SK-N-SH (cell line): ENCODE results near the gene DUOXA2. TPM values are rescaled to one million over a fixed set of nuclear protein-coding genes. Genes with fewer than 3 reads are reported as not detected.

ENCODE experiments used
- CTCF ChIA-PET: fragments of 300-600, 350-600 bp; formaldehyde crosslinking; extraction: SDS; loops from one replicate; lab custom pipeline; 2021; lab: Yijun Ruan, JAX
- POLR2A ChIA-PET: fragments of 350-600 bp; sonication (Branson Sonifier 250); formaldehyde crosslinking; extraction: SDS; loops from one replicate; lab custom pipeline; 2020; ENCODE audit warnings: antibody characterized with exemption, inconsistent platforms; lab: Yijun Ruan, JAX
- DNase-seq: peaks from one replicate; pipeline ENCODE4 v3.0.0; 2012
- H2AFZ ChIP-seq: fragments of 200-600 bp; sonication (generic); 2 replicates; pipeline ENCODE4 v1.8.1; 2016; ENCODE audit warnings: antibody characterized with exemption, mild to moderate bottlenecking, low read depth
- H3F3A ChIP-seq: fragments of 200-600 bp; sonication (generic); replicated peaks from 2 replicates; pipeline ENCODE3; 2016; ENCODE audit warnings: antibody characterized with exemption, mild to moderate bottlenecking; ENCODE audit not compliant: insufficient read depth
- H3K27ac ChIP-seq, 2 experiments: fragments of 200-500 bp in 1 of 2; fragments of 200-600 bp in 1 of 2; sonication (Bioruptor generic) in 1 of 2; sonication (generic), shearing (Covaris generic) in 1 of 2; 2 replicates each; pipeline versions ENCODE4 v1.5.1 to v1.6.1; 2014 to 2016; ENCODE audit warnings: low read depth in 2 of 2, inconsistent platforms in 1 of 2, low read length in 1 of 2, mild to moderate bottlenecking in 1 of 2, mixed read lengths in 1 of 2
- H3K27me3 ChIP-seq: fragments of 200-600 bp; sonication (generic), shearing (Covaris generic); 2 replicates; pipeline ENCODE4 v1.6.1; 2016; ENCODE audit warnings: mixed run types; ENCODE audit not compliant: insufficient read depth
- H3K36me3 ChIP-seq, 2 experiments: fragments of 200-500 bp in 1 of 2; fragments of 200-600 bp in 1 of 2; sonication (Bioruptor generic) in 1 of 2; sonication (generic) in 1 of 2; replicated peaks in 1 of 2; 2 replicates each; pipeline versions ENCODE3 to v1.5.1; 2014 to 2016; ENCODE audit warnings: low read length in 1 of 2, mild to moderate bottlenecking in 1 of 2; ENCODE audit not compliant: insufficient read depth in 2 of 2, control insufficient read depth in 1 of 2
- H3K4me1 ChIP-seq, 2 experiments: fragments of 200-500 bp in 1 of 2; fragments of 200-600 bp in 1 of 2; sonication (Bioruptor generic) in 1 of 2; sonication (generic), shearing (Covaris generic) in 1 of 2; 2 replicates each; pipeline versions ENCODE4 v1.5.1 to v1.6.1; 2014 to 2016; ENCODE audit warnings: low read depth in 1 of 2, low read length in 1 of 2, mixed run types in 1 of 2; ENCODE audit not compliant: insufficient read depth in 2 of 2, control insufficient read depth in 1 of 2
- H3K4me2 ChIP-seq: fragments of 200-600 bp; sonication (generic), shearing (Covaris generic); 2 replicates; pipeline ENCODE4 v1.6.1; 2017; ENCODE audit warnings: mixed run types
- H3K4me3 ChIP-seq, 2 experiments: fragments of 200-500 bp in 1 of 2; fragments of 200-600 bp in 1 of 2; sonication (Bioruptor generic) in 1 of 2; sonication (generic), shearing (Covaris generic) in 1 of 2; 2 replicates each; pipeline versions ENCODE4 v1.5.1 to v1.8.1; 2014 to 2016; ENCODE audit warnings: low read depth in 2 of 2, inconsistent platforms in 1 of 2, low read length in 1 of 2, mild to moderate bottlenecking in 1 of 2, mixed read lengths in 1 of 2, moderate library complexity in 1 of 2
- H3K79me2 ChIP-seq: fragments of 200-600 bp; sonication (generic); 2 replicates; pipeline ENCODE4 v1.8.1; 2017; ENCODE audit warnings: mild to moderate bottlenecking; ENCODE audit not compliant: insufficient read depth
- H3K9ac ChIP-seq: fragments of 200-600 bp; sonication (generic); 2 replicates; pipeline ENCODE4 v1.6.1; 2017; ENCODE audit warnings: mixed run types
- H3K9me2 ChIP-seq: fragments of 200-600 bp; sonication (generic); 2 replicates; pipeline ENCODE4 v1.6.1; 2017; ENCODE audit warnings: mixed run types
- H3K9me3 ChIP-seq: fragments of 200-600 bp; sonication (generic); 2 replicates; pipeline ENCODE4 v1.6.1; 2017; ENCODE audit warnings: mixed run types, mild to moderate bottlenecking, moderate library complexity
- H4K20me1 ChIP-seq: fragments of 200-600 bp; sonication (generic); 2 replicates; pipeline ENCODE4 v1.6.1; 2017; ENCODE audit warnings: mild to moderate bottlenecking, mixed run types; ENCODE audit not compliant: insufficient read depth
- CHD2 ChIP-seq: fragments of 150-350 bp; IDR thresholded peaks from 2 replicates; pipeline ENCODE4 v1.6.1; 2018; ENCODE audit warnings: low read length; ENCODE audit not compliant: partially characterized antibody
- EP300 ChIP-seq, 2 experiments: IDR thresholded peaks; 2 replicates each; pipeline versions ENCODE4 v1.4.0 to v1.6.1; 2012; ENCODE audit warnings: borderline replicate concordance in 1 of 2, low read depth in 1 of 2, low read length in 1 of 2
- FOSL2 ChIP-seq: IDR thresholded peaks from 2 replicates; pipeline ENCODE4 v1.4.0; 2012; ENCODE audit warnings: low read depth, mild to moderate bottlenecking, moderate library complexity, borderline replicate concordance
- FOXM1 ChIP-seq: IDR thresholded peaks from 2 replicates; pipeline ENCODE4 v1.4.0; 2012; ENCODE audit warnings: low read depth, mild to moderate bottlenecking
- GATA2 ChIP-seq: sonication (generic); formaldehyde crosslinking; IDR thresholded peaks from 2 replicates; pipeline ENCODE4 v1.5.0; 2020; ENCODE audit warnings: mild to moderate bottlenecking, missing genetic modification reagents
- MAX ChIP-seq: IDR thresholded peaks from 2 replicates; pipeline ENCODE4 v1.4.0; 2012; ENCODE audit warnings: low read depth
- NRF1 ChIP-seq: IDR thresholded peaks from 2 replicates; pipeline ENCODE4 v1.6.1; 2012; ENCODE audit warnings: low read depth, mild to moderate bottlenecking, low read length
- POLR2AphosphoS5 ChIP-seq: IDR thresholded peaks from 2 replicates; pipeline ENCODE4 v1.6.1; 2012; ENCODE audit warnings: low read depth, low read length
- RAD21 ChIP-seq: IDR thresholded peaks from 2 replicates; pipeline ENCODE4 v1.6.1; 2012; ENCODE audit warnings: mild to moderate bottlenecking, low read length
- RCOR1 ChIP-seq: fragments of 150-350 bp; IDR thresholded peaks from 2 replicates; pipeline ENCODE4 v1.6.1; 2017; ENCODE audit warnings: antibody characterized with exemption, low read length
- RFX5 ChIP-seq: IDR thresholded peaks from 2 replicates; pipeline ENCODE4 v1.6.1; 2012; ENCODE audit warnings: mild to moderate bottlenecking, improper control_type of control experiment, low read length
- RXRA ChIP-seq: IDR thresholded peaks from 2 replicates; pipeline ENCODE4 v1.4.0; 2012; ENCODE audit warnings: low read depth, mild to moderate bottlenecking, borderline replicate concordance
- SIN3A ChIP-seq: IDR thresholded peaks from 2 replicates; pipeline ENCODE4 v1.6.1; 2012; ENCODE audit warnings: low read depth, mild to moderate bottlenecking, low read length, moderate library complexity, borderline replicate concordance
- SMC3 ChIP-seq: IDR thresholded peaks from 2 replicates; pipeline ENCODE4 v1.6.1; 2012; ENCODE audit warnings: low read depth, low read length, improper control_type of control experiment
- TAF1 ChIP-seq: IDR thresholded peaks from 2 replicates; pipeline ENCODE4 v1.6.1; 2012; ENCODE audit warnings: low read depth, mild to moderate bottlenecking, low read length, moderate library complexity, borderline replicate concordance
- TCF12 ChIP-seq: IDR thresholded peaks from 2 replicates; pipeline ENCODE4 v1.4.0; 2012
- USF2 ChIP-seq: fragments of 150-350 bp; IDR thresholded peaks from 2 replicates; pipeline ENCODE4 v1.6.1; 2017; ENCODE audit warnings: antibody characterized with exemption, low read length, low read depth, borderline replicate concordance
- YY1 ChIP-seq: IDR thresholded peaks from 2 replicates; pipeline ENCODE4 v1.4.0; 2012; ENCODE audit warnings: low read depth, mild to moderate bottlenecking
- WGBS: methylation state at CpG from one replicate; pipeline ENCODE4 v1.1.6; 2017; ENCODE audit warnings: low lambda C conversion rate; 5-methylcytosine and 5-hydroxymethylcytosine counted together
- polyA plus RNA-seq, 3 experiments: library from polyadenylated mRNA; depleted of rRNA; stranded (reverse); fragments of >200 nt; gene quantifications; 2 replicates each; pipeline ENCODE4 v1.2.3, GENCODE V29; 2012
- TF ChIP-seq, protein P1 (sequence below): fragments of 200-600 bp; sonication (generic); IDR thresholded peaks from 2 replicates; pipeline ENCODE4 v1.6.1; 2017; ENCODE audit warnings: antibody characterized with exemption, mild to moderate bottlenecking, moderate library complexity
- TF ChIP-seq, protein P2 (sequence below): IDR thresholded peaks from 2 replicates; pipeline ENCODE4; 2012

The DUOXA2 gene
- polyA plus RNA-seq, 1 of the 3 experiments (the other 2 are of a cell fraction): not detected

DNA sequence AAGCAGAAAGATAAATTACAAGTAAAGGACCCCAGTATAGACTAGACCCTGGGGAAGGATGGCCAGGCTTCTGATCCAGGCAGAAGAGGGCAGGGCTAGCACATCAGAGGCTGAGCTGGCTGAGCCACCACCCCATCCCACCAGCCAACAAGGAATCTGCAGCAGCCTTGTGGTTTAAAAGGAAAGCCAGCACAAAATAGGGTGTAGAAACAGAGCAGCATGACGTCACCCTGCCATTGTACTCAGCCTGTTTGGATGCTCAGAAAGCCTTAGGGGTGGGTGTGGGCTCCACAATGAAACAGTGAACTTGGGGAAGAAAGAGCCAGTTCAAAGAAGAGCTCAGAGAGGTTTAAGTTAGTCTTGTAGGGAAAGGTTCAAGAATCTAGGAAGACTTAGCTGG, 43.8 kb downstream of the DUOXA2 start:
- Histone ChIP-seq H2AFZ (no peak overlapping the region), H4K20me1 (no peaks in the 10 kb centered on the region), H3K4me3 (no peak overlapping the region), H3K4me1 (peaks cover 5 to 6% of the 10 kb centered on the region in 2 experiments; a peak in 3 of 4 replicates), H3K27me3 (no peaks in the 10 kb centered on the region), H3K36me3 (no peaks in the 10 kb centered on the region), H3K4me2 (no peak overlapping the region), H3K9ac (no peak overlapping the region), H3K9me2 (no peaks in the 10 kb centered on the region)
- ChIA-PET CTCF (interaction anchor here (2.2 to 10.7 kb wide), 2 partner anchors 44 to 299 kb away, joined by 8 to 226 read pairs; no protein-coding TSS in a partner anchor), POLR2A (no interaction called here)
- WGBS: 72% methylated on average over 1 of the region's 1 CpG
- TF ChIP-seq POLR2AphosphoS5 (no peak), EP300 (IDR thresholded peaks at IDR 0.05; ENCODE audit: borderline replicate concordance in 1 of 2, low read depth in 1 of 2, low read length in 1 of 2) (no peak), TAF1 (no peak), USF2 (no peak), GATA2 (no peak), RAD21 (no peak), MAX (no peak), SMC3 (no peak), RCOR1 (no peak), TCF12 (no peak), CHD2 (no peak), FOXM1 (no peak), NRF1 (no peak), YY1 (no peak), RFX5 (no peak), FOSL2 (no peak), SIN3A (no peak), RXRA (no peak)
- TF ChIP-seq, protein P1, sequence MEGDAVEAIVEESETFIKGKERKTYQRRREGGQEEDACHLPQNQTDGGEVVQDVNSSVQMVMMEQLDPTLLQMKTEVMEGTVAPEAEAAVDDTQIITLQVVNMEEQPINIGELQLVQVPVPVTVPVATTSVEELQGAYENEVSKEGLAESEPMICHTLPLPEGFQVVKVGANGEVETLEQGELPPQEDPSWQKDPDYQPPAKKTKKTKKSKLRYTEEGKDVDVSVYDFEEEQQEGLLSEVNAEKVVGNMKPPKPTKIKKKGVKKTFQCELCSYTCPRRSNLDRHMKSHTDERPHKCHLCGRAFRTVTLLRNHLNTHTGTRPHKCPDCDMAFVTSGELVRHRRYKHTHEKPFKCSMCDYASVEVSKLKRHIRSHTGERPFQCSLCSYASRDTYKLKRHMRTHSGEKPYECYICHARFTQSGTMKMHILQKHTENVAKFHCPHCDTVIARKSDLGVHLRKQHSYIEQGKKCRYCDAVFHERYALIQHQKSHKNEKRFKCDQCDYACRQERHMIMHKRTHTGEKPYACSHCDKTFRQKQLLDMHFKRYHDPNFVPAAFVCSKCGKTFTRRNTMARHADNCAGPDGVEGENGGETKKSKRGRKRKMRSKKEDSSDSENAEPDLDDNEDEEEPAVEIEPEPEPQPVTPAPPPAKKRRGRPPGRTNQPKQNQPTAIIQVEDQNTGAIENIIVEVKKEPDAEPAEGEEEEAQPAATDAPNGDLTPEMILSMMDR: no peak
- TF ChIP-seq, protein P2, sequence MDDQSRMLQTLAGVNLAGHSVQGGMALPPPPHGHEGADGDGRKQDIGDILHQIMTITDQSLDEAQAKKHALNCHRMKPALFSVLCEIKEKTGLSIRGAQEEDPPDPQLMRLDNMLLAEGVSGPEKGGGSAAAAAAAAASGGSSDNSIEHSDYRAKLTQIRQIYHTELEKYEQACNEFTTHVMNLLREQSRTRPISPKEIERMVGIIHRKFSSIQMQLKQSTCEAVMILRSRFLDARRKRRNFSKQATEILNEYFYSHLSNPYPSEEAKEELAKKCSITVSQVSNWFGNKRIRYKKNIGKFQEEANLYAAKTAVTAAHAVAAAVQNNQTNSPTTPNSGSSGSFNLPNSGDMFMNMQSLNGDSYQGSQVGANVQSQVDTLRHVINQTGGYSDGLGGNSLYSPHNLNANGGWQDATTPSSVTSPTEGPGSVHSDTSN: no peak
- TF ChIP-seq, all 33 proteins: peak for 0
- Histone ChIP-seq H3K27ac (no peak overlapping the region), H3K9me3 (no peaks in the 10 kb centered on the region), H3F3A (no peaks in the 10 kb centered on the region), H3K79me2 (no peaks in the 10 kb centered on the region)
- no peak for DNase-seq
